G401 (cell line): ENCODE results near the gene ZNF12. TPM values are rescaled to one million over a fixed set of nuclear protein-coding genes. Genes with fewer than 3 reads are reported as not detected.
"Not testable (repeated sequence)": the region's sequence is repeated elsewhere in the genome, so short reads cannot be mapped to it uniquely, and the experiment has no call there.

Experiments used
- DNase-seq: peaks from one replicate; pipeline ENCODE4 v3.0.0-alpha.2; 2015; ENCODE audit warnings: low spot score
- in situ Hi-C: cut with HindIII; loops from 2 replicates; pipeline ENCODE4 v1.10.0; 2016; ENCODE audit warnings: low sequenced_read_pairs, mixed read lengths
- total RNA-seq: library from RNA; depleted of rRNA; stranded (reverse); fragments of >200 nt; shearing (Covaris generic); gene quantifications from 2 replicates; pipeline ENCODE4 v1.2.3, GENCODE V29; 2014; rRNA removed

Gene ZNF12
- 12.0 and 12.8 TPM in 2 replicates for total RNA-seq

- in situ Hi-C loops: no loop called here
- peak; percentile 91 for DNase-seq
These were observed at the start of gene ZNF12 for GRCh38 chr7:6706666-6707407. ZNF12 (minus strand) TSS chr7:6706947; CDS start chr7:6705173, 1,774 bp downstream.

GRCh38 chr7:6753964-6754363 is 47.2 kb upstream of the ZNF12 start, which contains the start of gene RSPH10B2:
RSPH10B2 (plus strand) TSS chr7:6754103; CDS start chr7:6757678, 3,575 bp downstream.
- in situ Hi-C loops, DNase-seq: not testable (repeated sequence)

GRCh38 chr7:6750173-6750572 is 43.4 kb upstream of the ZNF12 start:
- DNase-seq, in situ Hi-C loops: not testable (repeated sequence)

GRCh38 chr7:6749335-6749734 is 42.6 kb upstream of the ZNF12 start:
- in situ Hi-C loops, DNase-seq: not testable (repeated sequence)

- DNase-seq, in situ Hi-C loops: not testable (repeated sequence)
These were observed 37.8 kb upstream of the ZNF12 start for GRCh38 chr7:6744410-6745100.

GRCh38 chr7:6738415-6738814 is 31.7 kb upstream of the ZNF12 start:
- DNase-seq, in situ Hi-C loops: not testable (repeated sequence)

GRCh38 chr7:6730343-6730633 is 23.5 kb upstream of the ZNF12 start:
- in situ Hi-C loops: no loop called here
- peak; percentile 5 for DNase-seq

GRCh38 chr7:6729492-6730342 is 23.0 kb upstream of the ZNF12 start:
- in situ Hi-C loops: no loop called here

GRCh38 chr7:6728893-6729491 is 22.2 kb upstream of the ZNF12 start:
- DNase-seq, in situ Hi-C loops: not testable (repeated sequence)

More at GRCh38 chr7:6729492-6730342, 23.0 kb upstream of the ZNF12 start:
- peak; percentile 94 for DNase-seq

- in situ Hi-C loops: no loop called here
- no peak for DNase-seq
These were observed 20.9 kb upstream of the ZNF12 start for GRCh38 chr7:6727663-6728062.

- DNase-seq, in situ Hi-C loops: not testable (repeated sequence)
These were observed 19.6 kb upstream of the ZNF12 start for GRCh38 chr7:6726341-6726740.

- no peak for DNase-seq
- in situ Hi-C loops: no loop called here
These were observed 18.3 kb upstream of the ZNF12 start for GRCh38 chr7:6725003-6725402.

- in situ Hi-C loops, DNase-seq: not testable (repeated sequence)
These were observed 17.6 kb upstream of the ZNF12 start for GRCh38 chr7:6724351-6724750.

GRCh38 chr7:6718124-6718523 is 11.4 kb upstream of the ZNF12 start:
- in situ Hi-C loops: no loop called here
- no peak for DNase-seq

- in situ Hi-C loops, DNase-seq: not testable (repeated sequence)
These were observed 9.2 kb upstream of the ZNF12 start for GRCh38 chr7:6715898-6716297.

GRCh38 chr7:6714360-6714759 is 7.6 kb upstream of the ZNF12 start:
- DNase-seq: no peak
- in situ Hi-C loops: no loop called here

GRCh38 chr7:6709808-6710207 is 3.1 kb upstream of the ZNF12 start:
- no peak for DNase-seq
- in situ Hi-C loops: no loop called here

- DNase-seq: no peak
- in situ Hi-C loops: no loop called here
These were observed 1.6 kb upstream of the ZNF12 start for GRCh38 chr7:6708304-6708703.

- DNase-seq: peak; percentile 5
- in situ Hi-C loops: no loop called here
These were observed 635 bp downstream of the ZNF12 start for GRCh38 chr7:6705959-6706665.
